GM11168 (cell line): Measurements from ENCODE around the gene DLD.

Source experiments
- in situ Hi-C: fragments of 300-500 bp; cut with MboI; formaldehyde crosslinking; loops from one replicate; pipeline ENCODE4 v1.12.0; 2022; ENCODE audit warnings: low sequenced_read_pairs; ENCODE audit not compliant: unreplicated experiment

DLD gene

GRCh38 chr7:107959527-107959898, 68.5 kb downstream of the DLD start:
- in situ Hi-C loops = no loop called here

GRCh38 chr7:107960272-107960671, 69.3 kb downstream of the DLD start:
- in situ Hi-C loops = no loop called here

DNA sequence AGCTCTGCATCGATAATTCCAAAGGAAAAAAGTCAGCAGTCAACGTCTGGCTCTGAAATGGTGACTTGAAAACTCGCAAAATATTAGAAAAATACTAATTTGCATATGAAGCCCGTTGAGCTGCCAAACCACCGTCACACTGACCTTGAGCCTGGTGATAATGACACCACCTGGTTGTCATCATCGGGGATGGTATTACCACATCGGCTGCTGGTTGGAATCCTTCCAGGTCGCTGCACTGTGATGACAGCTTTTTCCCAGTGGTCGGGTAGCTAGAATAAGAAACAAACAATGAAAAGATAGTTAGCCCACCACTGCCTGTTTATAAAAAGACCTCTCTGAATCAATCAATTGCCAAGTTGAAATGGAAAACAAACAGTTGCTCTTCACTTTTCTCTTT, 70.4 kb downstream of the DLD start:
- in situ Hi-C loops = no loop called here

- in situ Hi-C loops = no loop called here
Observed at GRCh38 chr7:107962817-107963216, 71.8 kb downstream of the DLD start.

GRCh38 chr7:107964510-107964909, 73.5 kb downstream of the DLD start:
- in situ Hi-C loops = no loop called here

GRCh38 chr7:107966711-107967110, 75.7 kb downstream of the DLD start:
- in situ Hi-C loops = no loop called here

- in situ Hi-C loops = no loop called here
Observed at GRCh38 chr7:107967420-107967819, 76.4 kb downstream of the DLD start.

DNA sequence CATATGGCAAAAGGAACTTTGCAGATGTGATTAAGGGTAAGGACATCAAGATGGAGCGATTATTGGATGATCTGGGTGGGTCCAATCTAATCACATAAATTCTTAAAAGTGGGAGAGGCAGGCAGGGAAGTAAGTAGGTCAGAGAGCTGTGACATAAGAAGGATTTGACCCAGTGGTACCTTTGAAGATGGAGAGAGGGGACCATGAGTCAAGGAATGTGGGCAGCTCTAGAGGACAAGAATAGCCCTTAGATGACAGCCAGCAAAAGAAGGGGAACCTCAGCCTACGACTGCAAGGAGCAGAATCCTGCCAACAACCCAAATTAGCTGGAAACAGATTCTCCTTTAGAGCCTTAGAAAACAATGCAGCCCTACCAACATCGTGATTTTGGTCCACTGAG, 77.5 kb downstream of the DLD start:
- in situ Hi-C loops = no loop called here

GRCh38 chr7:107969856-107970255, 78.9 kb downstream of the DLD start:
- in situ Hi-C loops = no loop called here
